SIG-M5 treated with dmso at 0.1 percent for 504 hours (cell line): ENCODE results near the gene SLC24A3.
A peak's percentile ranks its signal among the peaks of the same experiment; 100 is the strongest.
"Not testable (repeated sequence)": the region's sequence is repeated elsewhere in the genome, so short reads cannot be mapped to it uniquely, and the experiment has no call there.

Source experiments
- DNase-seq: peaks from one replicate; lab custom pipeline; 2025; ENCODE audit not compliant: unreplicated experiment; lab: John Stamatoyannopoulos, UW

SLC24A3 gene

DNA sequence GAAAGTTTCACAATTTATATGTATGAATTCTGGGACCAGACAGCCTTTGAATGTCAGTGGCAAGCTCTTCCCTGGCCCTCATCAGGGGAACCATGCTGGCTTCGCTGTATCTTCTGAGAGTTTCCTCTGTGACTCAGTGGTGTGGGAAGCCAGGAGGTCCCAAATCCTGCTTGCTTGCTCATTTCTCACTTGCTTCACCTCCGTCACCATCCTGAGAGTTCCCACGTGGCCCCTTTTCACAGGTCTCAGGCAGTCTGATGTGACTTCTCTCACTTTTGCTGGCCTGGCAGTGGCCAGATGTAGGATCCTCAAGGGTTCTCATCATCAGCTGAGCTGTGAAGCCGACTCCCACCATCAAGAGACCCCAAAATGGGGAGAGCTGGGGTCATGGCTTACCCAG is 517.2 kb downstream of the SLC24A3 start:
- no peak for DNase-seq

- DNase-seq: no peak
Measured at GRCh38 chr20:19730706-19731105, 518.3 kb downstream of the SLC24A3 start.

DNA sequence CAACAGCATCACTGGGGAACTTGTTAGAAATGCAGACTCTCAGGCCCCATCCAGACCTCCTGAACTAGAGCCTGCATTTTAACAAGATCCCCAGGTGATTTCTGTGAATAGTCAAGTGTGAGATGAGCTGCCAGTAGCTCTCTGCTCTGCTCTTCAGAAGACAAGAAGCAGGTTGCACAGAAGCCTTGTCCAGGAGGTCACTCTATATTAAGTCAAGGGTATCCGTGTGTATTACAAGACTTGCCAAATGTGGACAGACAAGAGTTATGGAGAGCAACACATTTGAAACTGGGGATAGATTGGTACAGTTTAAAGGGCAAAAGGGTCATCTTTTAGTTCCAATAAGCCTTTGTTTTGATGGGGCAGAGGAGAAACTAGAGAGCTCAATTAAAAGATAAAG is 522.4 kb downstream of the SLC24A3 start:
- DNase-seq: no peak

DNA sequence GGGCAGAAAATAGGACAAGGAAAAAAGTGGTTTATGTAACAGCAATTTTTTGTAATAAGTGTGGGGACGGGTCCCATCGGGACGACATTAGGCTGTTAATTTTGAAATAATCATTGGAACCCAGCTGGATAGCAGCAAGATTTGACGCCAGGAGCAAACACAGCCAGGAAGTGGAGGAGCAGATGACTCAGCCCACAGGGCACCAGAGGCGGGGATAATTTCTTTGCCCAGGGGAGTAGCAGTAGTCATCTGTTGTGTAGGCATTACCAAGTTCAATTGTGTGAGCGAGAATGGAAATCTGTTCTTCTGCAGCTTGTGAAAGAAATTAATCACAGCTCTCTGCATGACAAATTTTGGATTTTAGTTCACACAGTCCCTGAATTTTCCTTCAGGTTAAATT is 523.0 kb downstream of the SLC24A3 start:
- peak; percentile 83 for DNase-seq

DNA sequence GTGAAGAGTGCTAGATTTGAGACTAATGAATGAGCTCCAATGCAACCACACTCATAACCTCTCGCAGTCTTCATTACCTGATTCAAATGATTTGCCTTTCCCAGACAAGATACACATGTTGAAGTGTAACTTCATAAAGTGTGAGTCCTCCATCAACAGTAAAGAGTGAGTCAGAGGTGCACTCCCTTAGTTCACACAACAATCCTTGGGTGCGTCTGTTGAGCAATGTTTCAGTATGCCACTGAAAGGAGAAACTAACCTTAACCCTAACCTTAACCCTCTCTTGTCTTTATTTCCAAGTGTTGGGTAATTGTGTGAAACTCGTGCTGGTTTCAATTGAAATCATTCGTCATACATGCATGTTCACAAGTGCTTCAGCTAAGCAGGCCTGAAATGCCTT is 524.6 kb downstream of the SLC24A3 start:
- peak; percentile 97 for DNase-seq

DNA sequence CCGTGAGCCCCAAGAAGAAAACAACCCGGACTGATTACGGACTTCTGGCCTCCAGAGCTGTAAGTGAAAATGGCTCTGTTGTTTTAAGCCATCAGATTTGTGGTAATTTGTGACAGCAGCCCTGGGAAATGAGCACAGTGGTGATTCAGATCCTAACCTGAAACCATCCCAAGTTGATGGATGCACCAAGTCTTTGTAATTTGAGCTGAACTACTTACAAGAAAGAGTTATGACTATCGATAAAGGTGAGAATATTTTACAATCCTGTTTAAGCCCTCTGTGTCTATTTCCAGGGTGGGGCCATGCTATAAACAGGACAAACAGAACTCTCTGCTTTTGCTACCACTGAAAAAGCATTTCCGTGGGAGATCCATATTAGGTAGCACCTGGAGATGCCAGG is 526.5 kb downstream of the SLC24A3 start:
- no peak for DNase-seq

- no peak for DNase-seq
Measured at GRCh38 chr20:19739351-19739750, 526.9 kb downstream of the SLC24A3 start.

DNA sequence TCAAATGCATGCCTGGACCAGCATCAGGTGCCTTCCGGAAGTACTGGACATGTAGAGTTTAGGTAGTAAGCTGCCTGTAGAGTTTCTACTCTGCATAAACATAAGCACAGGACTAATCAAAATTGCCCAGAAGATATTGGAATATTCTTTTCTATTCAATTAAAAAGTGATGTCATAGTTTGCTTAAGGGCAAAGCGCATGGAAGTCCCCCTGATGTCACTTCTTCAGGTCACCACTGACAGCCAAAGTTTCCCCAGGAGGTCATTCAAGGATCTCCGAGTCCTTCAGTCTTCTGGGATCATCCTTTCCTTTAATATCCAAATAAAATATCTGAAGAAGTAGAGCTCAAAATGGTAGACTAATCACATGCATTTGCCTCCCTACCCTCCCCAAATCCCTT is 528.1 kb downstream of the SLC24A3 start:
- no peak for DNase-seq

GRCh38 chr20:19741924-19742323 is 529.5 kb downstream of the SLC24A3 start:
- no peak for DNase-seq

DNA sequence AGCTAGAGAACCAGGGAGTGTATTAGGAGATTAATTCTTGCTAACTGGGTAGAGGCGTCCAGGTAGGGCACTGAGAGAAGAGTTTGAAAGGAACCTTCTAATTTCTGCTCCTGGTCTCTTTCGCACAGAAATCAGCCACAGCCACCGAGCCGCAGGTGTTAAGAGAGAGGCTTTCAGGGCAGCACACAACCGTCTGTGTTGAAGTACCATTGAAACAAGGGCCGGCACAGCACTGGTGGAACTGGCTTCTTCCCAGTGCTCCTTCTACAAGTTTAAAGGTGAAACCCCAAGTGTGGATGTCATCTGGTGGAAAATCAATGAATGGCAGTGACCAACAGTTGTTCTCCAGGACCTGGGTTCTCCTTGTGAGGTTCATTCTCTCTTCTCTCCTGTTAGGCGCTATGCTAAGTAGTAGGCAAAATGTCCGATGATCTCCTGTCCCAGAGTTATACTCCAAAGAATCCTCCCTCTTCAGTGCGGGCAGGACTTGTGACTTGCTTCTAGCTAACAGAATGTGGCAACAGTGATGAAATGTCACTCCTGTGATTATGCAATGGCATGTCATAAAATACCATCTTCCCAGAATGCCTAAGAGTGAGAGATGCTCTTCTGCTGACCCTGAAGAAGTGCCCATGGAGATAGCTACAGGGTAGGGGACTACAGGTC is 530.7 kb downstream of the SLC24A3 start:
- DNase-seq: peak; percentile 84

DNA sequence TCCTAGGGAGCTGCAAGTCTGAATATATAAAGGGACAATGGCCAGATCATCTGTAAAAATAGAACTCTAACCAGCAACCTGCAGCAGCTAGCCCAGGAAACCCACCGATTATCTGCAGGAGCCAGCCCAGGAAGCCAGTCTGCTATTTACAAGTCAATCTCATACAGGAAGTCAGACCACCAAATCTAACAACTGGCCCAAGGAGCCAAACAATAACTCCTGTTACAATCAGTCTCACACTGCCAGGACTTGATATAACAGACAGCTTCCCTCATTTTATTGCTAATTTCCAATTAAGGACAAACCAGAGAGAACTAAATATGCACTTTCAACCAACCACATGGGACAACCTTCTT is 531.2 kb downstream of the SLC24A3 start:
- no peak for DNase-seq

DNA sequence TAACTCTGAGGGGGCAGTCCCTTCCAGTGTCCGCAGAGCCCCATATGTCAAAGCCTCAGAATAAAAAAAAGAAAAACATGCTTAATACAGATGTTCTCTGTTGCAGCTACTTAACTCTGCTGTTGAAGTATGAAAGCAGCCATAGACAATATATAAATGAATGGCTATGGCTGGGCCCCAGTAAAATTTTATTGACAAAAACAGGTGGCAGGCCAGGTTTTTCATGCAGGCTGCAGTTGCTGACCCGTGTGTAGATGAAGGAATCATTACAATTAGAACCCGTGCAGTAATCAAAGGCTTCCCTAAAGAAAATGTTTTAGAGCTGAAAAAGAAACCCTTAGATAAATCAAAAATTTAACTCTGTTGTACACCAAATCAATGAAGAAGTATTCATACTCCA is 532.7 kb downstream of the SLC24A3 start:
- DNase-seq: no peak

- DNase-seq: no peak
Measured at GRCh38 chr20:19745584-19745983, 533.1 kb downstream of the SLC24A3 start.

DNA sequence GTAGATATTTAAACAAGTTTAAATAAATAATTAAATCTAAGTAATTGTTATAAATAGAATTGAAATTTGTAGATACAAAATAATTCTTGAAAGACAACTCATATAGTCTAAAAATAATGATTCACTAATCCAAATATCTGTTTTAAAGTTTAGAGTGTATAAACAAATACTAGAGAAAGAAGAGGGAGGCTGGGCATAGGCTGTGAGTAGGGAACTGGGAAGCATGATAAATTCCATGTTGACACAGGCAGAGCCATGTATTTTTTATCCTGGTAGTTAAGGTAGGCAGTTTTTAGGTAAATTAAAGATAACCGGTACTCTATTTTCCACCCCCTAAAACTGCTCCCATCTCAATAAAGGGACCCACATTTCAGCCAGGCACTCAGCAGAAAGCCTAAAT is 534.0 kb downstream of the SLC24A3 start:
- no peak for DNase-seq

DNA sequence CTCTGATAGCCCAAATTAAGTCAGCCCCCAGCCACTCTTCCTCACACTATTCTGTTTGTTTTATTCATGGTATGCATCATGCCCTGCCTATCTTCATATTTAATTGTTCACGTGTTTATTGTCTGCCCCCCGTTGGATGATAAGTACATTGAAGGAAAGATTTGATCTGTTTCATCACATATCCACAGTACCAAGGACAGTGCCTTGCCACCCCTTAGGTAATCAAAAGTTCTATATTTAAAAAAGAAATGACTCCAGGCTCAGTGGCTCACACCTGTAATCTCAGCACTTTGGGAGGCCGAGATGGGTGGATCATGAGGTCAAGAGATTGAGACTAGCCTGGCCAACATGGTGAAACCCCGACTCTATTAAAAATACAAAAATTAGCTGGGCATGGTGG is 535.5 kb downstream of the SLC24A3 start:
- DNase-seq: no peak

DNA sequence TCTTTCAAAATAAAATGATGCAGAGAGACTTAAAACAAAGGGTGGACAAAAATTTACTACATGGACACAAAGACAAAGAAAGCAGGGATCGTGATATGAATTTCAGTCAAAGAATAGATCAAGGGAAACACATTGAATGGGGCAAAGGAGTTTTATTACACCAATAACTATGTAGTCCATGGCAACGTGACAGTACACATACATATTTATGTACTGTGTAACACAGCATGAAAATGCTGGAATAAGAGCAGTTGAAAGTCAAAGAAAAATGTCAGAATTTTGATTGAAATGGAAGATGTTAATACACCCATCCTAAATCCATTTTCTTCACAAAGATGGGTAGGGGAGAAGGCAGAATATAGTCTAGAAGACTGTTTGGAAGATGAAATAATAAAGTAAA is 536.2 kb downstream of the SLC24A3 start:
- DNase-seq: no peak

- DNase-seq: no peak
Measured at GRCh38 chr20:19749618-19750071, 537.2 kb downstream of the SLC24A3 start.

DNA sequence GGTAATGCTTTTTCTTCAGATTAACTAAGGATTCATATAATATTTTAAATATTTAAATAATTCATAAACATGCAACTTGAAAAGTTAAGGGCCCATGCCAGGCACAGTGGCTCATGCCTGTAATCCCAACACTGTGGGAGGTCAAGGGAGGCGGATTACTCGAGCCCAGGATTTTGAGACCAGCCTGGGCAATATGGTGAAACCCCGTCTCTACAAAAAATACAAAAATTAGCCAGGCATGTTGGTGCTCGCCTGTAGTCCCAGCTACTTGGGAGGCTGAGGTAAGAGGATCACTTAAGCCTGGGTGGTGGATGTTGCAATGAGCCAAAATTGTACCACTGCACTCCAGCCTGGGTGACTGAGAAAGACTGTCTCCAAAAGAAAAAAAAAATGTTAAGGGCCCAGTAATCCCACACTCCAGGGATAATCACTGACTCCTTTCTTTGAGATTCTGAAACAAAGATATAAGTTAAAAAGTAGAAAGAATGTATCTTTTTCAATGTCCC is 537.7 kb downstream of the SLC24A3 start:
- DNase-seq: no peak

- DNase-seq: peak; percentile 61
Measured at GRCh38 chr20:19750907-19751636, 538.6 kb downstream of the SLC24A3 start.

- not testable (repeated sequence) for DNase-seq
Measured at GRCh38 chr20:19754201-19754600, 541.8 kb downstream of the SLC24A3 start.

GRCh38 chr20:19756761-19757486 is 544.5 kb downstream of the SLC24A3 start:
- no peak for DNase-seq
